ENCODE results near the gene GNG4. TPM values are rescaled to one million over a fixed set of nuclear protein-coding genes. Genes with fewer than 3 reads are reported as not detected.

GNG4 gene
- total RNA-seq, 1 experiment from 2014 or later: 34.4 TPM

DNA sequence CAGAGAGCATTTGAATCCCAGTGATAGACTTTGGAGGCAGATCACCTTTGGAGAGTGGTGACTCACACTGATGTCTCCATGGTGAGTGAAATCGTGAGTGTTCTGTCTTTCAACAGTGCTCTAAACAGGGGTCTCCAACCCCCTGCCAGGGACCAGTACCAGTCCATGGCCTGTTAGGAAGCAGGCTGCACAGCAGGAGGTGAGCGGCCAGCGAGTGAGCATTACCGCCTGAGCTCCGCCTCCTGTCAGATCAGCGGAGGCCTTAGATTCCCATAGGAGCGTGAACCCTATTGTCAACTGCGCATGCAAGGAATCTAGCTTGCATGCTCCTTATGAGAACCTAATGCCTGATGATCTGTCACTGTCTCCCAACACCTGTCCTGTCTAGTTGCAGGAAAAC is 83.5 kb downstream of the GNG4 start:
- no peaks in the 10 kb centered on the region for H4K20me1 ChIP-seq (ENCODE audit: control insufficient read depth, insufficient read depth, insufficient read length)

More for the DNA sequence above, 83.5 kb downstream of the GNG4 start:
- Histone ChIP-seq H2BK15ac (ENCODE audit: low read depth, low read length) (no peak overlapping the region), H3K79me1 (ENCODE audit: insufficient read depth, low read depth, low read length, poor library complexity, severe bottlenecking) (no peaks in the 10 kb centered on the region), H3K23ac (ENCODE audit: insufficient read length, low read depth, low read length) (no peak overlapping the region), H2BK12ac (ENCODE audit: insufficient read length, low read depth, low read length) (no peak overlapping the region), H3K18ac (ENCODE audit: insufficient read length, low read depth, low read length) (no peak overlapping the region), H2BK120ac (ENCODE audit: low read depth, low read length, poor library complexity, severe bottlenecking) (no peak overlapping the region), H2AK5ac (ENCODE audit: insufficient read length, low read length) (no peak overlapping the region), H4K8ac (replicated peaks; ENCODE audit: insufficient read length, low read depth, low read length) (no peak overlapping the region), H3K9me3 (ENCODE audit: control insufficient read depth, low read depth, low read length) (no peaks in the 10 kb centered on the region), H3K27me3 (ENCODE audit: insufficient read depth, low read length) (no peaks in the 10 kb centered on the region), H3K14ac (ENCODE audit: insufficient read depth, low read length) (no peak overlapping the region), H3K56ac (ENCODE audit: insufficient read length, low read depth, low read length) (no peak overlapping the region), H3T11ph (ENCODE audit: low read length) (no peak overlapping the region), H3K9ac (ENCODE audit: extremely low read depth, insufficient read length, low read length) (no peak overlapping the region), H2BK5ac (ENCODE audit: insufficient read length, low read length) (no peak overlapping the region), H4K91ac (ENCODE audit: insufficient read length, low read depth, low read length) (no peak overlapping the region), H3K27ac (ENCODE audit: insufficient read length, low read depth, low read length) (no peak overlapping the region), H3K4ac (ENCODE audit: low read depth, low read length) (no peak overlapping the region), H3K23me2 (ENCODE audit: insufficient read length, low read depth, low read length, poor library complexity, severe bottlenecking) (no peaks in the 10 kb centered on the region), H4K5ac (ENCODE audit: insufficient read length, low read depth, low read length) (no peak overlapping the region), H2AFZ (ENCODE audit: low read length) (no peak overlapping the region), H3K4me1 (ENCODE audit: insufficient read depth, low read length) (no peaks in the 10 kb centered on the region), H2BK20ac (ENCODE audit: low read depth, low read length, poor library complexity, severe bottlenecking) (no peak overlapping the region), H3K79me2 (ENCODE audit: insufficient read depth, low read length) (no peaks in the 10 kb centered on the region), H3K4me2 (ENCODE audit: insufficient read depth, insufficient read length, low read length) (no peak overlapping the region)
- H3K36me3 Mint-ChIP-seq (ENCODE audit: insufficient read depth in 1 of 3, low read depth in 3 of 3): peaks cover 9 to 11% (median 9%) of the 10 kb centered on the region in 3 experiments
- no peaks in the 10 kb centered on the region for H3K9me3 Mint-ChIP-seq
- no peak for TF ChIP-seq CTCF (conservative IDR thresholded peaks at IDR 0.05)
- H3K4me1 Mint-ChIP-seq: peaks cover 0 to 6% of the 10 kb centered on the region in 2 experiments; a peak in 1 of 4 replicates
- DNase-seq: no peak
- no CpG with 5 or more reads among the region's 8 CpGs for WGBS (ENCODE audit: extremely low coverage, insufficient read length, low lambda C conversion rate)
- no peak overlapping the region for H3K27ac Mint-ChIP-seq
- no peak overlapping the region for H3K4me3 Mint-ChIP-seq
- no peaks in the 10 kb centered on the region for H3K27me3 Mint-ChIP-seq (ENCODE audit: low read depth)
